ENCODE results near the gene CLPTM1. TPM values are rescaled to one million over a fixed set of nuclear protein-coding genes. Genes with fewer than 3 reads are reported as not detected.

CLPTM1 gene
- total and polyA plus RNA-seq, 2 of the 8 experiments (the other 6 are each of a cell fraction or from before 2014, with no cell fraction given) = 84.8 to 108 TPM

- Histone ChIP-seq H4K8ac (ENCODE audit: extremely low read depth, insufficient read depth, low read length) (no peak overlapping the region), H3K36me3 (ENCODE audit: control insufficient read depth in 2 of 4, insufficient read depth in 4 of 4, low read length in 3 of 4) (peaks cover 0 to 4% (median 2%) of the 10 kb centered on the region in 4 experiments; a peak in 2 of 8 replicates), H3K79me2 (ENCODE audit: control insufficient read depth in 1 of 2, insufficient read depth in 2 of 2, low read length in 2 of 2) (no peaks in the 10 kb centered on the region), H3K4me3 (ENCODE audit: extremely low read depth in 1 of 4, insufficient read depth in 2 of 4, low read depth in 3 of 4, low read length in 4 of 4) (no peak overlapping the region), H3K23me2 (ENCODE audit: low read depth, low read length) (no peaks in the 10 kb centered on the region), H3K56ac (replicated peaks; ENCODE audit: insufficient read length, low read depth, low read length) (no peak overlapping the region), H3K18ac (ENCODE audit: extremely low read depth, low read length) (no peak overlapping the region), H2BK120ac (replicated peaks; ENCODE audit: low read depth, low read length) (no peak overlapping the region), H3K27ac (ENCODE audit: low read depth, low read length) (no peak overlapping the region), H3K4me2 (ENCODE audit: insufficient read depth in 1 of 2, low read depth in 2 of 2, low read length in 2 of 2) (no peak overlapping the region), H3K9ac (replicated peaks in 1 of 4; ENCODE audit: extremely low read depth in 1 of 4, low read depth in 3 of 4, low read length in 3 of 4) (no peak overlapping the region), H2AFZ (ENCODE audit: low read length) (no peak overlapping the region), H4K91ac (replicated peaks; ENCODE audit: insufficient read length, low read length) (no peak overlapping the region), H3K79me1 (ENCODE audit: low read depth, low read length) (no peaks in the 10 kb centered on the region), H3K27me3 (replicated peaks in 1 of 4; ENCODE audit: control insufficient read depth in 3 of 4, extremely low read depth in 1 of 4, insufficient read depth in 3 of 4, low read length in 3 of 4) (no peaks in the 10 kb centered on the region), H4K5ac (ENCODE audit: insufficient read length, low read depth, low read length) (no peak overlapping the region), H2AK5ac (ENCODE audit: low read depth, low read length) (no peak overlapping the region), H2BK20ac (ENCODE audit: low read length) (no peak overlapping the region), H2BK5ac (ENCODE audit: low read depth, low read length) (no peak overlapping the region), H2BK12ac (ENCODE audit: low read depth, low read length) (no peak overlapping the region), H3K4ac (replicated peaks; ENCODE audit: insufficient read length, low read depth, low read length) (no peak overlapping the region), H2BK15ac (ENCODE audit: low read length) (no peak overlapping the region), H3K14ac (ENCODE audit: insufficient read length) (no peak overlapping the region), H3K23ac (ENCODE audit: insufficient read length) (no peak overlapping the region), H3K4me1 (replicated peaks in 1 of 4; ENCODE audit: control insufficient read depth in 3 of 4, insufficient read depth in 4 of 4, low read length in 3 of 4) (no peaks in the 10 kb centered on the region), H3K9me3 (ENCODE audit: insufficient read depth in 2 of 2, low read depth in 1 of 2, low read length in 1 of 2) (no peaks in the 10 kb centered on the region), H4K20me1 (replicated peaks in 1 of 2; ENCODE audit: control insufficient read depth in 1 of 2, insufficient read depth in 2 of 2, low read length in 2 of 2) (no peaks in the 10 kb centered on the region)
- POLR2A ChIA-PET (ENCODE audit: partially characterized antibody) = no interaction called here
- no peak for FAIRE-seq
- WGBS, 2 experiments (ENCODE audit: extremely low coverage in 1 of 2, insufficient coverage in 1 of 2, insufficient read length in 1 of 2, insufficient replicate concordance in 2 of 2, low coverage in 1 of 2, low lambda C conversion rate in 2 of 2, missing lambda C conversion rate in 1 of 2) = 97% methylated on average over 41 of the region's 42 CpGs; no CpG with 5 or more reads in 1 of the 2 experiments
- TF ChIP-seq ATF3 (IDR thresholded peaks at IDR 0.05; ENCODE audit: insufficient read depth, low read depth, low read length) = no peak
- TF ChIP-seq CEBPB (IDR thresholded peaks at IDR 0.05; ENCODE audit: low read depth, low read length) = no peak
- TF ChIP-seq JUND (IDR thresholded peaks at IDR 0.05; ENCODE audit: low read length) = no peak
- TF ChIP-seq YY1 (IDR thresholded peaks at IDR 0.05; ENCODE audit: low read depth, low read length) = no peak
- no peak for TF ChIP-seq BACH1 (IDR thresholded peaks at IDR 0.05; ENCODE audit: low read length)
- DNase-seq (ENCODE audit: low read depth in 1 of 2, low spot score in 2 of 2) = no peak
- CTCF ChIA-PET (ENCODE audit: partially characterized antibody) = no interaction called here
These were observed 56.8 kb downstream of the CLPTM1 start for GRCh38 chr19:45011959-45012358.
